ENCODE measurements around the gene GID8.
A peak's percentile ranks its signal among the peaks of the same experiment; 100 is the strongest.

Gene GID8

DNA sequence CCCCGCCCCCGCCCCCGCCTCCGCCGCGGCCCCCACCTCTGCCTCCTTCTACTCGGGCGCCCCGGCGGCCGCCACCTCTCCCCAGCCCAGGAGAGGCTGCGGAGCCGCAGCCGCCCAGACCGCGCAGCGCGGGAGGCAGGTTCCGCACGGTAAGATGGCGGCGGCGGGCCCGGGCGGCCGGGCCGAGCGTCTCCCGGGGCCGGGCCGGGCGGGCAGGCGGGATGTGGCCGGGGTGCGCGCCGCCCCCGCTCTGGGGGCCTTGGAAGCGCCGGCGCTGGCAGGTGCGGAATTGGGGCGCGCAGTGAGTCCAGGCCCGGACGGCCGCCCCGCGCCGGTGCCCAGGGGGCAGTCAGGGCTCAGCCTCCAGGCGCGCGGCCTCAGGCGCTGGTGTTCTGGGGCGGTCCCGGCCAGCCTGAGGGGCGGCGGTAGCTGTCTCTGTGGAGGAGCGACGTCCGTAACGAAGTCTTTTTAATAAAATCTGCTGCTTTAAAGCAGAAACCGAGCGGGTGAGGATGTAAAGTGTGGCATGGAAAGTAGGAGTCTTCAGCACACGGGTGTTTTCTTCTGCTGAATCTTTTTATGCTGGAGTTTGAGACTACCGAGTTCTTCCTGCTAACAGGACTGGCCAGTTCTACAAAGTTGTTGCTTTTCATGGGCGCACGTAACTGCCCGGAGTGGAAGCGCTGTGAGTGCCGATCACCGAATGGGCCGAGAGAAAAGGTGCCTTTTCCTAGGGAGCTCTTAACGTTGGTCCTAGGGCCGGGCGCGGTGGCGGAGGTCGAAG is at the start of gene GID8:
TSS of gene GID8 (plus strand) at position 43 of the 784 bp plus-strand sequence. CDS start 3,356 bp downstream, outside the sequence.
- DNase-seq: peak; percentile 50

- DNase-seq: no peak
Measured at GRCh38 chr20:62888406-62888805, 49.5 kb upstream of the GID8 start.

DNA sequence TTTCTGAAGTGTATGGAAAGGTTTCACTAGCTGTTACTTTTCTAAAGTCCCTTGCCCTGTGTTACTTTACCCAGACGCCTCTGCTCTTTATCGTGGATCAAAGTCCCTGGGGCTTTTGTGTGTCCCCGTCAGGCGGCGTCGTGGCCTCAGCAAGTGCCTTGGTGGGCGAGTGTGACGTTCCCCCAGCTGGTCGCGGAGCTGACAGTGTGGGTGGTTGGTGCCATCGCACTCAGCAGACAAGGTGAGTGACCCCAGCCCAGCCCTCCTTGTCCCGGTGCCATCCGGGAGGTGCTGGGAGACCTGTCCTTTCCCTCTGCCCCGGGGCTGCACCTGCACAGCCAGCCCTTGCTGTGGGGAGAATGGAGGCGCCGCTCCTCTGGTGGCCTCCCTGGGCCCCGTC is 49.0 kb upstream of the GID8 start:
- no peak for DNase-seq

- DNase-seq: no peak
Measured at GRCh38 chr20:62889411-62889810, 48.5 kb upstream of the GID8 start.

GRCh38 chr20:62889871-62890270 is 48.1 kb upstream of the GID8 start:
- DNase-seq: no peak

DNA sequence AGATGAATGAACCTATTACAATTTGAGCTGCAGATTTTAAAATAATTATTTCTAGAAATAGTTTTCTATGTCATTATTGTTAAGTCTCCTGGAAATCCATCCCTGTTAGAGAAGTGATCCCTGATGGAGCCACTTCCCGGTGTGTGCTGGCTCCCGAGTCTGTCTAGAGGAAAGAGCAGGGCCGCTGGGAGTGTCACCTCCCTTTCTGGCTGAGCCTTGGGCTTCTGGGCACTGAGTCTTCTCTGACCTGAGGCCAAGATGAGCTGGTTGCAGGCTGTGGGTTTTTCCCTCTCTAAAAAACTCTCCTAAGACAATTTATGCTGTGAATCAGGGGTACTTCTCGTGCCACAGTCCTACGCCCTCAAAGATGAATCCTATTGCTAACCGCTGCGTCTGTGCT is 47.5 kb upstream of the GID8 start:
- DNase-seq: no peak

DNA sequence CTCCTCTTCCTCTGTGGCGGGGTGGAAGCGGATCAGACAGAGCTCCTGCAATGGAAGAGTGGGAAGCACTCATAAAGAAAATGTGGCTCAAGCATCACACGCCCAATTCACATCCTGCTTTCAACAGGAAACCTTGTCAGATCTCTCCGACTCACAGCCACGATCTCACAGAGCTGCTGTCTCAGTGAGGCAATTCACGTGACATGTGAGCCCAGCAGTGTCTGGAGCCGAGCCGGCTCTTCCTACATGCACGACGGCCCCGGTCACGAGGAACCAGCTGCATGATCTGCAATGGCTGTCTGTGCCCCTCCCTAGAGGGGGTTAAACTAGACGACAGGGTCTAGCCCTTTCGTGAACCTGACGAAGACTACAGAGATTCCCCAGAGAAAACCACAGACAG is 46.8 kb upstream of the GID8 start:
- DNase-seq: no peak

DNA sequence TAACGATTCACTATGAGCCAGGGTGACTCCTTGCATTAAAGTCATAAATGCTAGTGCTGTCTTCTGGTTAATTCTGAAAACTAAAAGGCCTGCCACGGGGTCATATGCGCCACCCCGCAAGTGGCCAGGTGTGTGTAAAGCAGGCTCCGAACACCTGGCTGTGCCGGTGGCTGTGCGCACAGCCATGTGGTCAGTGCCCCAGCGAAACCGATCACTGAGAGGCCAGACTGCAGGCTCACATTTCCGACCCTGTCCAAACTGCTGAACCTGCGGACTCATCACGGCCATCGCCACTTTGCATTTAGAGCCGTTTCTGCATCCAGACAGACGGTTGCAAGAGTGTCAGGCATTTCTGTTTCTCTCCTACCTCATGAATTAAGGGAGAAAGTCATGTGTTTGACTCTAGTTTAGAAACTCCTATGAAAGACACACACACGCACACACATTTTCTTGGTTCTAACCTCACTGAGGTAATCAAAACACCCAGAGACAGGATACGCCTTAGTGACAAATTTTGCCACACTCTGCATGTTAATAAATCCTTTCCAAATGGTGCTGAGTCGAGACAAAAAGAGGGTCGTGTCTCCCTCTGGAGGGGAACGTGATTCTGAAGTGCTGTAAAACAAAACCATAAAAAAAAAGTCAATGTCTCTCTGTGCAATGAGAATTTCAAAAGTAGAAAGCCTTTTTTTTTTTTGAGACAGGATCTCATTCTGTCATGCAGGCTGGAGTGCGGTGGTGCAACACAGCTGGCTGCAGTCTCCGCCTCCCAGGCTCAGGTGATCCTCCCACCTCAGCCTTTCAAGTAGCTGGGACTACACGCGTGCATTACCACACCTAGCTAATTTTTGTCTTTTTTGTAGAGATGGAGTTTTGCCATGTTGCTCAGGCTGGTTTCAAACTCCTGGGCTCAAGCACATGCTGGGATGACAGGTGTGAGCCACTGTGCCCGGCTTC is 45.3 kb upstream of the GID8 start:
- DNase-seq: no peak

GRCh38 chr20:62893700-62894099 is 44.2 kb upstream of the GID8 start:
- DNase-seq: no peak

GRCh38 chr20:62894261-62894660 is 43.7 kb upstream of the GID8 start:
- no peak for DNase-seq

- no peak for DNase-seq
Measured at GRCh38 chr20:62895539-62895938, 42.4 kb upstream of the GID8 start.

DNA sequence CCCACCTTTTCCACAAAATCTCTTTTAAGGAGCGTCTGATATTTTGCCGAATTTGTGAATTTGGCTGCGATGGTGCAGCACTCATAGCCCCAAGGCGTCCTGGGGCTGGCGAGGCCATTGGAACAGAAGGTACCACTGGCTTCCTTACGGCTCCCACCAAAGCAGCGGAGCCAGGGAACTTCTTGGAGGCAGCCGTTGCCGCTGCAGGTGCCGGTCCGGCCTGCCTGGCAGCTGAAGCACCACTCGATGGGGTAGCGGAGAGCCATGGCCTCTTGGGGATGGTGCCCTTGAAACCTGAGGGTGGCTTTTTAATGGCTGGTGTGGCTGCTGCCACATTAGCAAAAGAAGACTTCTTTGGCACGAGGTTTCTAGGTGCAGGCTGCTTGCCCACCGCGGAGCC is 41.4 kb upstream of the GID8 start:
- no peak for DNase-seq

DNA sequence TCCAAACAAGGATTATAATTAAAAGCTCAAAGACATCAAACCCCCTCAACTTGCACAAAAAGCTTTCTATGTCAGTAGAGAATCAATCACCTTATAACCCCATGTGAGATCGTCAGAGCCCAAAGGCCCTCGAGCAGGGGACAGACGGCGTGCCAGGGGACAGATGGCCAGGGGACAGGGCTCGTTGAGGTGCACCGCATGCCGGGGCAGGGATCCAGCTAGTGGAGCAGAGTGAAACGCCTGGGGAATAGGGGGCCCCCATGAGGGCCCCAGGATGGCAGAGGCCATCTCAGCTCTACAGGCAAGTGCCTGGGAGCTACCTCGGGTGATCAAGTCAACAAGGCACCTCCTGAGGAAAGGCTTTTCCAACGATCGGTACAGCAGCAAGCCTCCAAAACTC is 40.3 kb upstream of the GID8 start:
- no peak for DNase-seq

DNA sequence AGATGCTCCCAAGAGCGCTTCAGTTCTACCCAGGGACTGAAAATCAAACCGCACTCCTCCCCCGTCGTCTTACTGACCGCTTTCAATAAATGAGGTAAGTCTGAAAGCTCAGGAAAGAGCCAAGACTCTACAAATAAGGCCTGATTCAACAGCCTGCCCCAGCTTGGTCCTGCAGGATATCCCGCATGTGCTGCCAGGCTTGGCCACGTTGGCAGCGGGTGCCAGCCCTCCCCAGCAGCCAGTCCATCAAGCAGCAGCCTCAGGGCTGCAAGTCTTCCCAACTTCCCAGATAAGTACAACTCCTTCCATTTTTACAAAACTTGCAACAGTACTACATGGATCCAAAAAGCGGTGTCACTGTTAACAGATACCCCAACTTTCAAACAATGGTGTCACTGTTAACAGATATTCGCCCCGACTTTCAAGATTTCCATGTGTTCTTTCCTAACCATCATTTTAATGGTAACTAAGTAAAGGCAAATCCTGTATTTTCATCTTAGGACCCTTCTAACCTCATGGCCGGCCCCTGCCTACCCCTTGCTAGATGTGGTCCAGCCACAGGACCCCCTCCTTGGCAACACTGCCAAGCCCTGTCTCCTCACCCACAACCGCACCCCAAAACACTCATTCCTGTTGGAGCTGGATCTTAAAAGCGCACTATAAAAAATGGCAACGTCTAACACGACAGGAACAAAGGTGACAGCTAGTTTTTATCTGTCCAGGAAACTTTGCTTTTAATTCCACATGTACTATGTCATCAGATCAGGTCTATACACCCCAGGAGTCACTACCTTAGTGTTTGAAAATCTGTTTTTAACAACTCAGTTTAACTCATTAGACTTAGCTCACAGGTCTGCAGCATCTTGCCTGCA is 39.6 kb upstream of the GID8 start:
- DNase-seq: no peak

- DNase-seq: no peak
Measured at GRCh38 chr20:62898970-62899632, 38.8 kb upstream of the GID8 start.

GRCh38 chr20:62899633-62900051 is 38.3 kb upstream of the GID8 start:
- no peak for DNase-seq

DNA sequence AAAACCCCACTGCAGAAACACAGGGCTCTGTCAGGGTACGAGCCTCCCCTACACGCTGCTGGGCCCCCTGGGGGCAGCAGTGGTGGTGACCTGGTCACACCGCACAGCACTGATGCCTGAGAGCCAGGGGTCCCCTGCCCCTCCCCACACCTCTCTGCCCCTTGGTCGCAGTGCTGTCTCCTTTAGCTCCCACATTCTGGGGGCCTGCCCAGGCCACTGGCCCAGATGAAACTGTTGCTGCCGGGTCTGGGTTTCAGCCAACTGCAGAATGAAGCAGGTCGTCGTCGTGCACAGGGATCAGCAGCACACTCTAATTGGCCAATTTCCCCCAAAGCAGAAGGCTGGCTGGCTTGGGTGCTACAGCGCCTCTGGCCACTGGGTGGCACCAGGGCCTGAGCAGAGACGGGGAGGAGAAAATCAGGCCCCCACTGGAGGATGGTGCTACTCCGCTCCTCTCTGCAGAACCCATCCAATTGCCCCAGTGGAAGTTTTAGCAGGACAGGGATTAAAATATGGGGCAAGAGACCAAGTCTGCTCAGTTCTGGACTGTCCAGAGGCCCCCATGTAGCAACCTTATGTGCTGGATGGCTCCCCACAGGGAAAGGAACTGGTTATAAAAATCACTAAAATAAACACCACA is 37.8 kb upstream of the GID8 start:
- peak; percentile 54 for DNase-seq

DNA sequence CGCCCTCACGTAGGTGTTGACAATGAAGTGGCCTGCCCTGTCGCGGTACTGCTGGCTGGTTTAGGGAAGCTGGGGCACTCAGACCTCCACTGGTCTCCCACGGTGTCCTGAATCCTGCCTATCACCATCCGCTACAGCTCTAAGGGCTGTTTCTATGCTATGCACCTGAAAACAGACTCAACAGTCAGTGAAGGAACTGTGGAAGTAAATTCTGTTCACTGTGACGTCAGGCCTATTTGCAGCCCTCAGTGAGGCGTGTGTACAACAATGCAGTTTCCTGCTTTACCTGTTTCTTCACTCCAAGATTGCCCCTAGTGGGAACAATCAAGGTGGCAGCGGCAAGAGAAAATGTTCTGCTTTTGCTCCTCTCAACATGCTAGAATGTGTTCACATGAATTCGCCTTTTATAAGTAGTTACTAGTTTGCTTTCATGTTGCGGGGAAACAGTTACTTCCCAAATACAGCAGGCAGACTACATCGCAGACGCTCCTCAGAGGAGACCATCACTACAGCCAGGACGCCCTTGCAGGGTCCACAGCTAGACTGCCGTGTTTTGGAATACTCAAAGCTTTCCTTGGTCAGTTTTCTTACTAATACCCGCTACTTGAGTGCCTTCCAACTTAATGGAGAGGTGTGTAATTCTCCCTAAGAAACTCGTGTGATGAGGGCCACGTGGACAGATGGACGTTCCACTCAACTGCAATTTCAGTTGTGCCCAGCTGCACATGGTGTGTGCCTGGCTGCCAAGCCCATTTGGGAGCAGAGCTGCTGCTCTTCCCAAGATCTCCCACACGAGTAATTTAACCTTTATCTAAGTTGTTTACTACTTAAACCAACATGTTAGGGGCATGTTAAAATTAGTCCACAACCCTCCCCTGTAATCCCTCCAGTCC is 37.0 kb upstream of the GID8 start:
- DNase-seq: no peak

DNA sequence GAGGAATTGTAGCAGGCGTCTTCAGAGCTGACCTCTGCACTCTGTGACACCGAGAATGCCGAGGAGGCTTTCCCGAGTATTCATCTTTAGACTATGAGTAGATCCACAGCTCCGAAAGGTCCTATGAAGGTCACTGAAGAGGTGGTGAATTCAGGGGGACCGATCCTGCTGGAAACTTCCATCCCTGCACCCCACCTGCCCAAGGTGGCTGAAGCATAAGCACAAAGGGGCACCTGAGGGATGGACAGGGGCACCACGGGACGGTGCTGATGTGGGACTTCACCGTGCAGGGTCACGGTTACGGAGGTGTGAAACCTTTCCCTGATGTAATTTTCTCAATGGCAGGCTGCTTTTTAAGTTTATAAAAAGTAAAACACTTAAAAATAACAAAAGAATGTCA is 36.1 kb upstream of the GID8 start:
- DNase-seq: no peak

DNA sequence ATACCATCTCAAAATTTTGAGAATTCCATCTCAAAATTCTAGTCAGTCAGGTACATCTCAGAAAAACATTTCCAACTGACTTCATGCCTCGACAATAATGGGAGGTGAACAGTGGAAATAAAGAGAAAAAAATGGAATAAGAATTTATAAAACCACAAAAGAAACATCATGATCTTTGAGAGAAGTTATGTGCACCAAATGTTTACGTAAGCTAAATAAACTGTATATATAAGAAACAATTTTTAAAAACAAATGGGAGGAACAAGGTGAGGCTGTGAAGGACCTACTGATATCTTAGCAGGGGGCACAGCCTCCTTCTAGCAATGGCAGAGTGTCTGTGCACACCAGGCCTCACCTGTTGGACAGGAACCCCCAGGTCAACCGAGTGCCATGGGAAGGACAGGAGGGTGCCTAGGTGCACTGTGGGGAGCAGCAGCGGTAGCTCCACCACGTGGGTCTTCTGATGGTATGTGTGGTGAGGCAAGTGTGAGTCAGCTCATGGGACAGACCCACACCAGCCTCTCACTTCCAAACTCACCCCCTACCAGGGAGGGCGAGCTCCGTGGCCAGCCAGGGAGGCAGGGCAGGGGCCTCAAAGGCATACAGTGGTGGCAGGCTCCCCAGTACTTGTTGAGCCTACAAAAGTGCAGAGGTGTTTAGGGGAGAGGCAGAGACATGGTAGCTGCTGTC is 34.9 kb upstream of the GID8 start:
- DNase-seq: peak; percentile 57
